ENCODE data around the gene OMP.

OMP gene

DNA sequence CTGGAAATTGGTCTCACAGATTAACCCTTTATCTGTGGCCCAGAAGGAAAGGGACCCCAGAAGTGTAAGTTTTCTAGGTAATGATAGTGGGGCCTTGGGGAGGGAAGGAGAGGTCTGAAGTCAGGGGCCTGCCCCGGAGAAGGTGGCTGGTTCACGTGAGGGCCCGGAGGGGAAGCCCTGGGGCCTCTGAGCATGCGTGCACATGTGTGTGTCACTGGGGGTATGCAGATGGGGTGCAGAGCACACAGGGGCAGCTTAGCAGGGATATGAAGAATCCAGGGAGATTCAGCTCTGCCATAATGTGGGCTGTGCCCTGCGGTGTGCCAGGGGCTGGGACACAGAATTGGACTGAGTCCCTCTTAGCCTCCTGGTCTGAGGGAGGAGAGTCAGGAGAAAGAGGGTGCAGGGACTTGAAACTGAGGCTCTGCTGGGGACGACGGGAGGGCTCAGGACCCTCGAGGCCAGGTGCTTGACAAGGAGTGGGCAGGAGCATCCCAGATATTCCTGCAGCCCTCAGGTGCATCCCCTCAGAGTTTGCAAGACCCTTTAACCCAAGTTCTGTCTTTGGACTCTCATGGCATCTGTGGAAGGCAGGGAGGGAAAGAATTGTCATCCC is 40.9 kb downstream of the OMP start:
- DNase-seq: no peak

DNA sequence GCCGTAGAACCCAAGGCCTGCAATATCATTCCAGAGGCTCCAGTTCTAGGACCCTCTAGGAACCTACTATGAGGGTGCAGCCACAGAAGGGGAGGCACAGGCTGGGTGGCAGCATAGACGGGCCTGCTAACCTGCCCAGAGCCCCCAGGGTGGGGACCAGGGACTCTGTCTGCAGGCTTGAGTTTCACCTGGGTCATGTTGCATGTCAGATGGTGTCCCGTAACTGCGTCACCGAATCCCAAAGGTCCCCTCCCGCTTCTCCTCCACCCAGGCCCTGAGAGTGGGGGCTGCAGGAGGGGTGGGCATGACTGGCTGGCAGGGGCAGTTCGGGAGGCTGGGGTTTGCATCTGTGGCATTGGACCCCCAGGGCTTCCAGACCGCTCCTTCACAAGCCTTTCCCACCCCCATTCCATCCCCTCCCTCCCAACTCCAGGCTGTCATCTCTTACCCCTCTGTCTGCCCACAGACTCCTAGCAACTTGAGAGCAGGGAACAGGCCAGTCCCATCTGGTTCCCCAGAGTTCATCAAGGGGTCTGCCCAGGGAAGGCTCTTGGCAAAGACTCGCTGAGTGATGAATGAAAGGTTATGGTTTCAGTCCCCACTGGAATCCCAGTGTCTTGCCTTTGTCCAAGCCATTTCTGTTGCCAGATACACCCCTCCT is 41.7 kb downstream of the OMP start:
- no peak for DNase-seq

DNA sequence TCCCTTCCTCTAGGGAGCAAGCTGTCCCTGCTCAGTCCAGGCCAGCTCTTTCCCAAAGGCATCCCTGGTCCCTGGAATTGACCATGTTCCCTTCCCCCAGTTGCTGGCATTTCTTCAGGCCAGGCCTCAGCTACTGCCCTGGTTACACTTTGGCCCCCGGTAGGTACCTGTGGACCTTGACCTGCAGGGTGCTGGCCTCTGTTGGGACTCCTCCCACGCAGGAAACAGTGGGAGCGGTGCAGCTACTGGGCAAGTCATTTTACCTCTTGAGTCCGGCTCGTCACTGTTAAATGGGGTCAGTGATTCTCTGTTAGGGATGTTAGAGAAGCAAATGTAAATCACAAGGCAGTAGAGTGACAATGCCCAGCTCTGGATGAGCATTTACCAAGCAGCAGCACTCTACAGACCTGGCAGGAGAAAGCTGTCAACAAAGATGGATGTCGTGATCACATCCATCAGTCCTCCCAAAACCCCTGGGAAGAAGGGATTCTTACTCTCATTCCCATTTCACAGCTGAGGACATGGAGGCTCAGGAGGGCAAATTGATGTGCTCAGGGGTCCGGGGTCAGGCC is 42.3 kb downstream of the OMP start:
- no peak for DNase-seq

DNA sequence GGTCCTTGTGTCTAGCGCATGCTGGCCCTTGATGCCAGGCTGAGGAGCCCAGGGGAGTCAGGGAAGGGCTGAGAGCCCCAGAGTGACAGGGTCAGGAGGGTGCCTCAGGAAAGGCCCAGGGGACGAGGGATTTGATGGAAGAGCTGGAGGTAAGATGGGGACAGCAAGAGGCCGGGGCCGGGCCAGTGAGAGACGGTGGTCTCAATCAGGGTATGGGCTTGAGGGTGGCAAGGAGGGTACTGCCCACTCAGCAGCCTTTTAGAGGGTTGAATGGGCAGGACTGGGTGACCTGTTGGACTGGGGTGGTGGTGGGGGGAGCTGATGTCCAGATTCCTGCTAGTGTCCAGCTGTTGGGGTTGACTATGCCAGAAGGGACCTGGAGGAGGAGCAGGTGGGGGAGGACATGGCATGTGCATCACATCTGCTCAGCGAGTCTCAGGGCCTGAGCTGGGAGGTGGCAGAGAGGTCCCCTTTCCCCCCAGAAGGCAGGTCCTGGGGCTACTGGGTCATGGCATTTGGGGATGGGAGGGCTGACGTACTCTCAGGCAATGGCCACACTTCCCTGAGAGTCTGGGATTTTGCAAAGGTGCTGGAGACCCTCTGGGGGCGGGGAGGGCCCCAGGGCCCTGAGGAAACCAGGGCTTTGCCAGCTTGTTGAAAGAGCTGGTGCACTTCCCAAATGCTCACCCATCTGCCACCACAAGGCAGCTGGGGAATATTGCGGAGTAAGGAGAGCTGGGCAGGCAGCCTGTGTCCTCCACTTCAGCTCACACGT is 43.8 kb downstream of the OMP start:
- DNase-seq: no peak

DNA sequence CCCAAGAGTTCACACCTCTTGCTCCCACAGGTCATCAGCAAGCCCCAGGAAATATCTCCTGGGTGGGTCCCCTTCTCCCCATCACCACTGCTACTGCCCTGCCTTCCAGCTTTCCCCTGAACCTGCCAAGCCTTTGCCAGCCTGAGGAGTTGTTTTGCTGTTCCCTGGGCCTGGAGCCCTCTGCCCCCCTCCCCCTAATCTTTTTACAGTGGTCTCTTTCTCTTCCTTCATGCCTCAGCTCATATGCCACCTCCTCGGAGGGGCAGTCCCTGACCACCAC is 44.3 kb downstream of the OMP start:
- no peak for DNase-seq

DNA sequence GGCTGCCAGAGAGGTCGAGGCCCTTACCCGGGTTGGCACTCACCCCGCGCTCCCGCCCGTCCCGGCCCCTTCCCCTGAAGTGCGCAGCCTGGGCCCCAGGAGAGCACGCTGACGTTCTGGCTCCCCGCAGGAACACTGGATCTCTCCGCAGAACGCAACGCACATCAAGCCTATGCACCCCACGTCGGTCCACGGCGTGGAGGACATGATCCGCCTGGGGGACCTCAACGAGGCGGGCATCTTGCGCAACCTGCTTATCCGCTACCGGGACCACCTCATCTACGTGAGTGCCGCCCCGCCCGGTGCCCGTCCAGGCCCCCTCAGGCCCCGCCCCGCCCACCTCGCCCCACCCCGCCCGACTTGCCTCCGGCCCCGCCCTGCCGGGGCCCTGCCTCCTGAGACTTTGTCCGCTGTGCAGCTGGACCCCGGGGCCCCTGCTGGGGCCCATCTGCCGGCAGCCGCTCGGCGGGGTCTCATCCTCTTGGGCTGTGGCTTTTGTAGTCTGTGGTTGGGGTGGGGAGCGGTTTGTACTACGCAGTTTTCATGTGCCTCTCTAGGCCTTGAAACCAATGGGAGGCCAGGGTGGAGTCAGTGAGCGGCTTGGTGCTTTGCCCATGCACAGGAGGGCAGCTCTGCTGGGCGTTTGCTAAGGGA is 45.2 kb downstream of the OMP start:
- DNase-seq: peak; percentile 23

GRCh38 chr11:77148963-77149715 is 46.5 kb downstream of the OMP start:
- no peak for DNase-seq

DNA sequence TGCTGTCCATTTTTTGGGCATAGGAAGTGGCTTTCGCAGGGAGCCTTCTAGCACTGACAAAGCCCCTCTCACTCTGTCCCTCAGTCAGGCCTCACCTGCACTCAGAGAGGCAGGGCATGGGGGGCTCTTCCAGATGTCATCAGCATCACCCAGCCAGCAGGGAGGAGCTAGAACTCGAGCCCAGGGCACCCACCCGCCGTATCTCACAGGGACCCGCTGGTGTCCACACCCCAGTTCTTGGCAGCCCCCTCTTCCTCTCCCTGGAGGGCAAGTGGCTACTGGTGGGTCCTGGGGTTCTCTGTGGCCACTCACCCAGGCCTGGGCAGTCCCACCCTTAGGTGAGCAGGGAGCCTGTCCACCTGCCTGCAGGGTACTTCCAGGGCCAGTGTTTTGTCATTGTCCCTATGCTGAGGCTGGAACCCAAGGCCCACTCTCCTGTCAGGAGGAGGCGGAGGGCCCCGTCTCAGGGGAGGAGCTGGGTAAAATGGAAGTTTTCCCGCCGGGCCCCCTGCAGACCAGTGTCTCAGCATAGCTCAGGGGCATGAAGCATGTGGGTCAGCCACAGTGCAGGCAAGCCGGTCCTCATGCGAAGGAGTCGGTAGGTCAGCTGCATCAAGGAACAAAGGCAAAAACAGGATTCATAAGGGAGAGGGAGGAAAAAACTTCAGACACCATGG is 47.2 kb downstream of the OMP start:
- no peak for DNase-seq

GRCh38 chr11:77150836-77151235 is 48.2 kb downstream of the OMP start:
- DNase-seq: no peak

DNA sequence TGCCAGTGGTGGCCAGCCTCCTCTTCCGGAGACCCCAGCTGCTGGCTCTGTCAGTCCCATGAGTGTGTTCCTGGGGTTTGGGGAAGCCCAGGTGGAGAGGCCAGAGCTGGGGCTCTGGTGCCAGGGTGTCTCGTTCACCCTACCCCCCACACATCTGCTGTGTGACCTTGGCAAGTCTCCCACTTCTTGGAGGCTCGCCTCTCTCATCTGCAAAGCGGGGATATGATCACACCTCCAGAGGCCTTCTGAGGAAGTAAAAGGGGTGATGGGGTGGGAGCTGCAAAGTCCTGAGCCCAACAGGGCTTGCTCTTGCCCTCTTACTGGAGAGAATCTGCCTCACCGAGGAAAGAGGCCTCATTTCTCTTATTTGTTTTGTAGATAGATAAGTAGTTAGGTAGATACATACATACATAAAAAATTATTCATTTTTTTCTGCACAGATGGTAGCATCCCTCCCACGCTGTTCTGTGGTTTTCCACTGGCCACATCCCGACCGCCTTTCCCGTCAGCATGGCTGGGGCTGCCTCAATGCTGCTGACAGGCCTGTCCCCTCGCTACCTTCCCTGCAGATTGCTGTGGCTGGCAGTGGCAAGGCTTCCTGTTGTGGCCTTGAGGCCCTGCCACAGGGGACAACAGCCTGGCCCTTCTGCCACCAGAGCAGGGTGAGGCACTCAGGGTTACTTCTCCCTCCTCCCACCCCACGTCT is 49.3 kb downstream of the OMP start:
- peak; percentile 61 for DNase-seq

- DNase-seq: no peak
These were observed 50.2 kb downstream of the OMP start for GRCh38 chr11:77152846-77153245.
